HL-60 (cell line): Measurements from ENCODE around the gene FANCI. TPM values are rescaled to one million over a fixed set of nuclear protein-coding genes. Genes with fewer than 3 reads are reported as not detected.

Experiments
- DNase-seq, 2 experiments: peaks; one replicate each; pipeline ENCODE4 v3.0.0-alpha.2; 2010 to 2020; ENCODE audit warnings: low read depth in 1 of 2, low spot score in 1 of 2
- H3K27ac ChIP-seq: fragments of 250-450 bp; sonication (Bioruptor Pico); replicated peaks from 2 replicates; pipeline ENCODE4 v1.5.1; 2020; ENCODE audit warnings: mild to moderate bottlenecking, moderate library complexity
- H3K27me3 ChIP-seq: fragments of 250-450 bp; sonication (Bioruptor Pico); 2 replicates; pipeline ENCODE4 v1.5.1; 2021; ENCODE audit warnings: mild to moderate bottlenecking, moderate library complexity; ENCODE audit not compliant: insufficient read depth, poor library complexity, severe bottlenecking
- H3K4me3 ChIP-seq: replicated peaks from 2 replicates; pipeline ENCODE4 v1.5.1; 2011; ENCODE audit warnings: mild to moderate bottlenecking, control low read depth, low read length; ENCODE audit not compliant: insufficient read depth
- GABPA ChIP-seq: IDR thresholded peaks from 2 replicates; pipeline ENCODE4 v1.6.1; 2012; ENCODE audit warnings: low read depth
- POLR2AphosphoS5 ChIP-seq: IDR thresholded peaks from 2 replicates; pipeline ENCODE4 v1.6.1; 2012; ENCODE audit warnings: low read depth
- SPI1 ChIP-seq: IDR thresholded peaks from 2 replicates; pipeline ENCODE4 v1.6.1; 2012; ENCODE audit warnings: low read depth, mild to moderate bottlenecking, borderline replicate concordance
- microRNA-seq: library from miRNA; unstranded; fragments of <30 nt; microRNA quantifications from one replicate; pipeline ENCODE4, GENCODE V29; 2018
- TF ChIP-seq, protein P1 (sequence below): IDR thresholded peaks from 2 replicates; pipeline ENCODE4 v1.6.1; 2012; ENCODE audit warnings: low read depth; ENCODE audit not compliant: insufficient replicate concordance
- TF ChIP-seq, protein P2 (sequence below): IDR thresholded peaks from one replicate; pipeline ENCODE4 v1.5.1; 2011; ENCODE audit warnings: low read length, control low read depth, inconsistent platforms; ENCODE audit not compliant: insufficient read depth

FANCI gene

GRCh38 chr15:89364741-89365450 lies 121.1 kb downstream of the FANCI start:
- TF ChIP-seq, protein P1, sequence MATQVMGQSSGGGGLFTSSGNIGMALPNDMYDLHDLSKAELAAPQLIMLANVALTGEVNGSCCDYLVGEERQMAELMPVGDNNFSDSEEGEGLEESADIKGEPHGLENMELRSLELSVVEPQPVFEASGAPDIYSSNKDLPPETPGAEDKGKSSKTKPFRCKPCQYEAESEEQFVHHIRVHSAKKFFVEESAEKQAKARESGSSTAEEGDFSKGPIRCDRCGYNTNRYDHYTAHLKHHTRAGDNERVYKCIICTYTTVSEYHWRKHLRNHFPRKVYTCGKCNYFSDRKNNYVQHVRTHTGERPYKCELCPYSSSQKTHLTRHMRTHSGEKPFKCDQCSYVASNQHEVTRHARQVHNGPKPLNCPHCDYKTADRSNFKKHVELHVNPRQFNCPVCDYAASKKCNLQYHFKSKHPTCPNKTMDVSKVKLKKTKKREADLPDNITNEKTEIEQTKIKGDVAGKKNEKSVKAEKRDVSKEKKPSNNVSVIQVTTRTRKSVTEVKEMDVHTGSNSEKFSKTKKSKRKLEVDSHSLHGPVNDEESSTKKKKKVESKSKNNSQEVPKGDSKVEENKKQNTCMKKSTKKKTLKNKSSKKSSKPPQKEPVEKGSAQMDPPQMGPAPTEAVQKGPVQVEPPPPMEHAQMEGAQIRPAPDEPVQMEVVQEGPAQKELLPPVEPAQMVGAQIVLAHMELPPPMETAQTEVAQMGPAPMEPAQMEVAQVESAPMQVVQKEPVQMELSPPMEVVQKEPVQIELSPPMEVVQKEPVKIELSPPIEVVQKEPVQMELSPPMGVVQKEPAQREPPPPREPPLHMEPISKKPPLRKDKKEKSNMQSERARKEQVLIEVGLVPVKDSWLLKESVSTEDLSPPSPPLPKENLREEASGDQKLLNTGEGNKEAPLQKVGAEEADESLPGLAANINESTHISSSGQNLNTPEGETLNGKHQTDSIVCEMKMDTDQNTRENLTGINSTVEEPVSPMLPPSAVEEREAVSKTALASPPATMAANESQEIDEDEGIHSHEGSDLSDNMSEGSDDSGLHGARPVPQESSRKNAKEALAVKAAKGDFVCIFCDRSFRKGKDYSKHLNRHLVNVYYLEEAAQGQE, result peak; percentile 94
- TF ChIP-seq GABPA, result no peak
- TF ChIP-seq, protein P2, sequence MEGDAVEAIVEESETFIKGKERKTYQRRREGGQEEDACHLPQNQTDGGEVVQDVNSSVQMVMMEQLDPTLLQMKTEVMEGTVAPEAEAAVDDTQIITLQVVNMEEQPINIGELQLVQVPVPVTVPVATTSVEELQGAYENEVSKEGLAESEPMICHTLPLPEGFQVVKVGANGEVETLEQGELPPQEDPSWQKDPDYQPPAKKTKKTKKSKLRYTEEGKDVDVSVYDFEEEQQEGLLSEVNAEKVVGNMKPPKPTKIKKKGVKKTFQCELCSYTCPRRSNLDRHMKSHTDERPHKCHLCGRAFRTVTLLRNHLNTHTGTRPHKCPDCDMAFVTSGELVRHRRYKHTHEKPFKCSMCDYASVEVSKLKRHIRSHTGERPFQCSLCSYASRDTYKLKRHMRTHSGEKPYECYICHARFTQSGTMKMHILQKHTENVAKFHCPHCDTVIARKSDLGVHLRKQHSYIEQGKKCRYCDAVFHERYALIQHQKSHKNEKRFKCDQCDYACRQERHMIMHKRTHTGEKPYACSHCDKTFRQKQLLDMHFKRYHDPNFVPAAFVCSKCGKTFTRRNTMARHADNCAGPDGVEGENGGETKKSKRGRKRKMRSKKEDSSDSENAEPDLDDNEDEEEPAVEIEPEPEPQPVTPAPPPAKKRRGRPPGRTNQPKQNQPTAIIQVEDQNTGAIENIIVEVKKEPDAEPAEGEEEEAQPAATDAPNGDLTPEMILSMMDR, result no peak
- no peak for TF ChIP-seq POLR2AphosphoS5
- H3K27ac ChIP-seq, result no peak overlapping the region
- DNase-seq, result peak in 1 of 2 experiments; percentile 26
- H3K27me3 ChIP-seq, result peaks cover 61% of the 10 kb centered on the region
- no peak overlapping the region for H3K4me3 ChIP-seq

GRCh38 chr15:89365462-89366065 lies 121.8 kb downstream of the FANCI start:
- peaks cover 54% of the 10 kb centered on the region for H3K27me3 ChIP-seq
- DNase-seq, result no peak

More at GRCh38 chr15:89365462-89366065, 121.8 kb downstream of the FANCI start:
- H3K27ac ChIP-seq, result no peak overlapping the region
- H3K4me3 ChIP-seq, result no peak overlapping the region
- TF ChIP-seq GABPA (no peak), SPI1 (no peak), POLR2AphosphoS5 (no peak)
- TF ChIP-seq, protein P1, result no peak
- TF ChIP-seq, protein P2, result no peak

Small RNAs within 50 kb of the gene (microRNA-seq; reads per million reads assigned to microRNA genes)
- gene MIR6766, result not detected
